Measurements from ENCODE around the gene CACNA2D2. TPM values are rescaled to one million over a fixed set of nuclear protein-coding genes. Genes with fewer than 3 reads are reported as not detected.

The CACNA2D2 gene
- total and polyA plus RNA-seq, 3 donors from 2014 or later = 15.9 to 19.3 (median 16.1) TPM

GRCh38 chr3:50355829-50356552 is 147.4 kb downstream of the CACNA2D2 start:
- TF ChIP-seq CTCF (IDR thresholded peaks at IDR 0.05) (no peak), POLR2A (IDR thresholded peaks at IDR 0.05) (no peak)
- H3K4me1 ChIP-seq = peaks cover 44% of the 10 kb centered on the region

GRCh38 chr3:50354850-50355249 is 148.6 kb downstream of the CACNA2D2 start:
- Histone ChIP-seq H3K4me1 (peaks cover 48% of the 10 kb centered on the region), H3K27ac (no peak overlapping the region), H3K27me3 (no peaks in the 10 kb centered on the region), H3K36me3 (ENCODE audit: low read depth, missing control alignments) (no peaks in the 10 kb centered on the region), H3K9me3 (no peaks in the 10 kb centered on the region), H3K4me3 (no peak overlapping the region)
- TF ChIP-seq POLR2A (IDR thresholded peaks at IDR 0.05) = no peak
- no peak for TF ChIP-seq CTCF (IDR thresholded peaks at IDR 0.05)
- DNase-seq = no peak
- WGBS, 2 donors = 73 to 88% methylated on average over 3 to 7 of the region's 7 CpGs
- intact Hi-C loops (cut with DNase I; ENCODE audit: low total_unique reads) = no loop called here

More at GRCh38 chr3:50355829-50356552, 147.4 kb downstream of the CACNA2D2 start:
- Histone ChIP-seq H3K9me3 (no peaks in the 10 kb centered on the region), H3K4me3 (no peak overlapping the region), H3K36me3 (ENCODE audit: low read depth, missing control alignments) (no peaks in the 10 kb centered on the region), H3K27me3 (no peaks in the 10 kb centered on the region), H3K27ac (no peak overlapping the region)
- no peak for DNase-seq
- WGBS, 2 donors = 56 to 65% methylated on average over 4 to 5 of the region's 5 CpGs
- intact Hi-C loops (cut with DNase I; ENCODE audit: low total_unique reads) = no loop called here

GRCh38 chr3:50354186-50354764 is 149.2 kb downstream of the CACNA2D2 start:
- intact Hi-C loops (cut with DNase I; ENCODE audit: low total_unique reads) = no loop called here
- H3K36me3 ChIP-seq (ENCODE audit: low read depth, missing control alignments) = no peaks in the 10 kb centered on the region

GRCh38 chr3:50353245-50354004 is 150.0 kb downstream of the CACNA2D2 start:
- Histone ChIP-seq H3K4me3 (no peak overlapping the region), H3K9me3 (no peaks in the 10 kb centered on the region), H3K36me3 (ENCODE audit: low read depth, missing control alignments) (no peaks in the 10 kb centered on the region), H3K4me1 (peaks cover 47% of the 10 kb centered on the region), H3K27me3 (no peaks in the 10 kb centered on the region), H3K27ac (no peak overlapping the region)
- intact Hi-C loops (cut with DNase I; ENCODE audit: low total_unique reads) = no loop called here
- no peak for TF ChIP-seq POLR2A (IDR thresholded peaks at IDR 0.05)
- no peak for TF ChIP-seq CTCF (IDR thresholded peaks at IDR 0.05)
- DNase-seq = no peak
- 70 to 81% methylated on average over 10 of the region's 12 CpGs for WGBS, 2 donors

More at GRCh38 chr3:50354186-50354764, 149.2 kb downstream of the CACNA2D2 start:
- no peak for TF ChIP-seq POLR2A (IDR thresholded peaks at IDR 0.05)
- TF ChIP-seq CTCF (IDR thresholded peaks at IDR 0.05) = no peak
- Histone ChIP-seq H3K27me3 (no peaks in the 10 kb centered on the region), H3K27ac (no peak overlapping the region), H3K4me1 (peaks cover 51% of the 10 kb centered on the region), H3K4me3 (no peak overlapping the region), H3K9me3 (no peaks in the 10 kb centered on the region)
- WGBS, 2 donors = 67 to 69% methylated on average over 3 to 5 of the region's 5 CpGs
- no peak for DNase-seq
